ENCODE results near the gene CDH4. TPM values are rescaled to one million over a fixed set of nuclear protein-coding genes. Genes with fewer than 3 reads are reported as not detected.

The CDH4 gene
- total RNA-seq, 1 experiment from 2014 or later: not detected

DNA sequence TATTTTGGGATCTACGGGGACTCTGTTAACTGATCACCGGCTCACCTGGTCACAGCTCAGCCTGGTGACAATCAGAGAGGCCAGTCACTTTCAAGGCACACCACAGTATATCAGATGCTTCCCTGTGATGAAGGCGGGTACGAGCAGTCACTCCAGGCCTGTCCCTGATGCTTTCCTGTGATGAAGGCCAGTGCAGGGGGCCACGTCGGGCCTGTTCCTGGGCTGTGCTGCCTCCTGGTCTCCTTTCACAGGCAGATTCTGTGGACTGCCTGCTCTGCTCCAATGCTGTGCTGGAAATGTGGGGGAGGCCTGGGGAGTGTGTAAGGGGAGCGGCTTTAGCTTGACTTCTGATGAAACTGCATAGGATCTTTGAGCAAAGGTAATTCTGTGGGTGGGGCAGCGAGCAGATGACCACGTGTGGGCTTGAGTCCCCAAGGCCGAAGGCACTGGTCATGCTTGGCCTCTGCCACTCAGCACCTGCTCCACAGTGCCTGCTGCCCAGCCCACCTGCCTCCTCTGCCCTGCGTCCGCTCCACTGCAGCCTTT, 441.1 kb downstream of the CDH4 start:
- Histone ChIP-seq H3K4me3 (ENCODE audit: low read depth in 2 of 2, low read length in 2 of 2) (no peak overlapping the region), H3K27me3 (ENCODE audit: control insufficient read depth, insufficient read depth, low read length) (peaks cover 11% of the 10 kb centered on the region; the same call in 1 of the 2 replicates), H3K27ac (ENCODE audit: low read length) (no peak overlapping the region), H3K9me3 (ENCODE audit: control insufficient read depth, insufficient read depth, low read depth, low read length) (no peaks in the 10 kb centered on the region), H3K36me3 (ENCODE audit: control insufficient read depth, insufficient read depth, low read length) (no peaks in the 10 kb centered on the region), H3K4me1 (ENCODE audit: control insufficient read depth, insufficient read depth, low read length) (no peaks in the 10 kb centered on the region)
- in situ Hi-C loops (cut with HindIII; ENCODE audit: low pct_unique_long_range_greater_than_20kb, low sequenced_read_pairs) (no loop called here), intact Hi-C loops (cut with micrococcal nuclease; ENCODE audit: unreplicated experiment) (no loop called here)
- DNase-seq (ENCODE audit: low read depth, low spot score) (no peak), ATAC-seq (no peak)
- TF ChIP-seq POLR2AphosphoS5 (IDR thresholded peaks at IDR 0.05; ENCODE audit: low read depth, low read length) (no peak), TCF7L2 (IDR thresholded peaks at IDR 0.05; ENCODE audit: low read depth, low read length) (no peak), SIN3A (IDR thresholded peaks at IDR 0.05; ENCODE audit: borderline replicate concordance, insufficient read depth, low read depth, low read length) (no peak)
- TF ChIP-seq, protein P1, sequence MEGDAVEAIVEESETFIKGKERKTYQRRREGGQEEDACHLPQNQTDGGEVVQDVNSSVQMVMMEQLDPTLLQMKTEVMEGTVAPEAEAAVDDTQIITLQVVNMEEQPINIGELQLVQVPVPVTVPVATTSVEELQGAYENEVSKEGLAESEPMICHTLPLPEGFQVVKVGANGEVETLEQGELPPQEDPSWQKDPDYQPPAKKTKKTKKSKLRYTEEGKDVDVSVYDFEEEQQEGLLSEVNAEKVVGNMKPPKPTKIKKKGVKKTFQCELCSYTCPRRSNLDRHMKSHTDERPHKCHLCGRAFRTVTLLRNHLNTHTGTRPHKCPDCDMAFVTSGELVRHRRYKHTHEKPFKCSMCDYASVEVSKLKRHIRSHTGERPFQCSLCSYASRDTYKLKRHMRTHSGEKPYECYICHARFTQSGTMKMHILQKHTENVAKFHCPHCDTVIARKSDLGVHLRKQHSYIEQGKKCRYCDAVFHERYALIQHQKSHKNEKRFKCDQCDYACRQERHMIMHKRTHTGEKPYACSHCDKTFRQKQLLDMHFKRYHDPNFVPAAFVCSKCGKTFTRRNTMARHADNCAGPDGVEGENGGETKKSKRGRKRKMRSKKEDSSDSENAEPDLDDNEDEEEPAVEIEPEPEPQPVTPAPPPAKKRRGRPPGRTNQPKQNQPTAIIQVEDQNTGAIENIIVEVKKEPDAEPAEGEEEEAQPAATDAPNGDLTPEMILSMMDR (IDR thresholded peaks at IDR 0.05): no peak
- TF ChIP-seq, protein P2, sequence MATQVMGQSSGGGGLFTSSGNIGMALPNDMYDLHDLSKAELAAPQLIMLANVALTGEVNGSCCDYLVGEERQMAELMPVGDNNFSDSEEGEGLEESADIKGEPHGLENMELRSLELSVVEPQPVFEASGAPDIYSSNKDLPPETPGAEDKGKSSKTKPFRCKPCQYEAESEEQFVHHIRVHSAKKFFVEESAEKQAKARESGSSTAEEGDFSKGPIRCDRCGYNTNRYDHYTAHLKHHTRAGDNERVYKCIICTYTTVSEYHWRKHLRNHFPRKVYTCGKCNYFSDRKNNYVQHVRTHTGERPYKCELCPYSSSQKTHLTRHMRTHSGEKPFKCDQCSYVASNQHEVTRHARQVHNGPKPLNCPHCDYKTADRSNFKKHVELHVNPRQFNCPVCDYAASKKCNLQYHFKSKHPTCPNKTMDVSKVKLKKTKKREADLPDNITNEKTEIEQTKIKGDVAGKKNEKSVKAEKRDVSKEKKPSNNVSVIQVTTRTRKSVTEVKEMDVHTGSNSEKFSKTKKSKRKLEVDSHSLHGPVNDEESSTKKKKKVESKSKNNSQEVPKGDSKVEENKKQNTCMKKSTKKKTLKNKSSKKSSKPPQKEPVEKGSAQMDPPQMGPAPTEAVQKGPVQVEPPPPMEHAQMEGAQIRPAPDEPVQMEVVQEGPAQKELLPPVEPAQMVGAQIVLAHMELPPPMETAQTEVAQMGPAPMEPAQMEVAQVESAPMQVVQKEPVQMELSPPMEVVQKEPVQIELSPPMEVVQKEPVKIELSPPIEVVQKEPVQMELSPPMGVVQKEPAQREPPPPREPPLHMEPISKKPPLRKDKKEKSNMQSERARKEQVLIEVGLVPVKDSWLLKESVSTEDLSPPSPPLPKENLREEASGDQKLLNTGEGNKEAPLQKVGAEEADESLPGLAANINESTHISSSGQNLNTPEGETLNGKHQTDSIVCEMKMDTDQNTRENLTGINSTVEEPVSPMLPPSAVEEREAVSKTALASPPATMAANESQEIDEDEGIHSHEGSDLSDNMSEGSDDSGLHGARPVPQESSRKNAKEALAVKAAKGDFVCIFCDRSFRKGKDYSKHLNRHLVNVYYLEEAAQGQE (IDR thresholded peaks at IDR 0.05; ENCODE audit: insufficient read depth in 1 of 2, low read depth in 2 of 2, low read length in 1 of 2): no peak
- BruUV-seq (replicated peaks): no TSS peak
- ChIA-PET POLR2A (no interaction called here), CTCF (no interaction called here)

- no TSS peak for BruUV-seq (replicated peaks)
- H3K36me3 ChIP-seq (ENCODE audit: control insufficient read depth, insufficient read depth, low read length): no peaks in the 10 kb centered on the region
- ATAC-seq (no peak), DNase-seq (ENCODE audit: low read depth, low spot score) (no peak)
- H3K27me3 ChIP-seq (ENCODE audit: control insufficient read depth, insufficient read depth, low read length): peaks cover 6% of the 10 kb centered on the region; the same call in 1 of the 2 replicates
- intact Hi-C loops (cut with micrococcal nuclease; ENCODE audit: unreplicated experiment) (no loop called here), in situ Hi-C loops (cut with HindIII; ENCODE audit: low pct_unique_long_range_greater_than_20kb, low sequenced_read_pairs) (no loop called here)
- no peaks in the 10 kb centered on the region for H3K4me1 ChIP-seq (ENCODE audit: control insufficient read depth, insufficient read depth, low read length)
- TF ChIP-seq, protein P2 (IDR thresholded peaks at IDR 0.05; ENCODE audit: insufficient read depth in 1 of 2, low read depth in 2 of 2, low read length in 1 of 2): no peak
- no peak for TF ChIP-seq POLR2AphosphoS5 (IDR thresholded peaks at IDR 0.05; ENCODE audit: low read depth, low read length)
- TF ChIP-seq SIN3A (IDR thresholded peaks at IDR 0.05; ENCODE audit: borderline replicate concordance, insufficient read depth, low read depth, low read length): no peak
- TF ChIP-seq, protein P1 (IDR thresholded peaks at IDR 0.05): no peak
- TF ChIP-seq TCF7L2 (IDR thresholded peaks at IDR 0.05; ENCODE audit: low read depth, low read length): no peak
- no peak overlapping the region for H3K4me3 ChIP-seq (ENCODE audit: low read depth in 2 of 2, low read length in 2 of 2)
- CTCF ChIA-PET: no interaction called here
- POLR2A ChIA-PET: no interaction called here
- H3K9me3 ChIP-seq (ENCODE audit: control insufficient read depth, insufficient read depth, low read depth, low read length): no peaks in the 10 kb centered on the region
- no peak overlapping the region for H3K27ac ChIP-seq (ENCODE audit: low read length)
Measured at GRCh38 chr20:61694682-61695081, 442.6 kb downstream of the CDH4 start.
